RWPE2 (cell line): ENCODE data around the gene DACH2.

ENCODE experiments used
- ATAC-seq: fragments of 200-7000 bp; cut with Tn5 transposase; 3 replicates; pipeline ENCODE4 v1.9.1; 2021; ENCODE audit warnings: low read depth
- DNase-seq: peaks from one replicate; pipeline ENCODE4 v3.0.0-alpha.2; 2020; ENCODE audit warnings: low spot score
- H3K27ac ChIP-seq: fragments of 450-650 bp; 2 replicates; pipeline ENCODE4 v1.5.1; 2017; ENCODE audit warnings: mild to moderate bottlenecking; ENCODE audit not compliant: poor library complexity, severe bottlenecking
- H3K27me3 ChIP-seq: fragments of 250-450 bp; sonication (Bioruptor Pico); 2 replicates; pipeline ENCODE4 v1.5.1; 2021; ENCODE audit warnings: mild to moderate bottlenecking, moderate library complexity; ENCODE audit not compliant: insufficient read depth, poor library complexity, severe bottlenecking
- H3K36me3 ChIP-seq: fragments of 250-450 bp; sonication (Bioruptor Pico); 2 replicates; pipeline ENCODE4 v1.5.1; 2020; ENCODE audit warnings: low read depth, mild to moderate bottlenecking, moderate library complexity
- H3K4me1 ChIP-seq: fragments of 250-450 bp; sonication (Bioruptor Pico); 2 replicates; pipeline ENCODE4 v1.5.1; 2021; ENCODE audit warnings: mild to moderate bottlenecking, moderate library complexity; ENCODE audit not compliant: insufficient read depth, poor library complexity, severe bottlenecking
- H3K4me3 ChIP-seq: fragments of 250-450 bp; sonication (Bioruptor Pico); 2 replicates; pipeline ENCODE4 v1.5.1; 2021; ENCODE audit warnings: mild to moderate bottlenecking, moderate library complexity; ENCODE audit not compliant: severe bottlenecking
- H3K9me3 ChIP-seq: fragments of 250-450 bp; sonication (Bioruptor Pico); 2 replicates; pipeline ENCODE4 v1.5.1; 2021; ENCODE audit warnings: mild to moderate bottlenecking, moderate library complexity; ENCODE audit not compliant: severe bottlenecking
- TF ChIP-seq, protein P1 (sequence below): fragments of 450-650 bp; IDR thresholded peaks from one replicate; pipeline ENCODE4 v1.5.1; 2017; ENCODE audit warnings: mild to moderate bottlenecking, moderate library complexity; ENCODE audit not compliant: poor library complexity, severe bottlenecking

DACH2 gene

DNA sequence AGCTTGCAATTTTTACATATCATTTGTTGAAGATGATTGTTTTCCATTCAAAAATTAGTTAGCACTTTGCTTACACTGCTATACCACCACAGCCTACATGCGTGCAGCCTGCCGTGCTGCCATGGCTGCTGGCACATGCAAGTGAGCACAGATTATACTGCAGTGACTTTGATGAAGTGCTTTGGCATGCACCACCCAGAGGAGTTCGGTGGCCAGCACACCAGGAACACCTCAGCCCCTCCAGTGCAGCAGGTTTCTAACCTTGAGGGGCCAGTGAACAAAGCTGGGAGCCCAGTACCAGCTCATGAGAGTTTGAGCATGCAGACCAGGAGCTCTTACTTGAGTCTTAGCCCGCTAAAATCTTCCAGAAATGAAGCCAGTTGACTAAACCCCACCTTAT lies 431.5 kb downstream of the DACH2 start:
- ATAC-seq, result no peak
- TF ChIP-seq, protein P1, sequence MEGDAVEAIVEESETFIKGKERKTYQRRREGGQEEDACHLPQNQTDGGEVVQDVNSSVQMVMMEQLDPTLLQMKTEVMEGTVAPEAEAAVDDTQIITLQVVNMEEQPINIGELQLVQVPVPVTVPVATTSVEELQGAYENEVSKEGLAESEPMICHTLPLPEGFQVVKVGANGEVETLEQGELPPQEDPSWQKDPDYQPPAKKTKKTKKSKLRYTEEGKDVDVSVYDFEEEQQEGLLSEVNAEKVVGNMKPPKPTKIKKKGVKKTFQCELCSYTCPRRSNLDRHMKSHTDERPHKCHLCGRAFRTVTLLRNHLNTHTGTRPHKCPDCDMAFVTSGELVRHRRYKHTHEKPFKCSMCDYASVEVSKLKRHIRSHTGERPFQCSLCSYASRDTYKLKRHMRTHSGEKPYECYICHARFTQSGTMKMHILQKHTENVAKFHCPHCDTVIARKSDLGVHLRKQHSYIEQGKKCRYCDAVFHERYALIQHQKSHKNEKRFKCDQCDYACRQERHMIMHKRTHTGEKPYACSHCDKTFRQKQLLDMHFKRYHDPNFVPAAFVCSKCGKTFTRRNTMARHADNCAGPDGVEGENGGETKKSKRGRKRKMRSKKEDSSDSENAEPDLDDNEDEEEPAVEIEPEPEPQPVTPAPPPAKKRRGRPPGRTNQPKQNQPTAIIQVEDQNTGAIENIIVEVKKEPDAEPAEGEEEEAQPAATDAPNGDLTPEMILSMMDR, result no peak

DNA sequence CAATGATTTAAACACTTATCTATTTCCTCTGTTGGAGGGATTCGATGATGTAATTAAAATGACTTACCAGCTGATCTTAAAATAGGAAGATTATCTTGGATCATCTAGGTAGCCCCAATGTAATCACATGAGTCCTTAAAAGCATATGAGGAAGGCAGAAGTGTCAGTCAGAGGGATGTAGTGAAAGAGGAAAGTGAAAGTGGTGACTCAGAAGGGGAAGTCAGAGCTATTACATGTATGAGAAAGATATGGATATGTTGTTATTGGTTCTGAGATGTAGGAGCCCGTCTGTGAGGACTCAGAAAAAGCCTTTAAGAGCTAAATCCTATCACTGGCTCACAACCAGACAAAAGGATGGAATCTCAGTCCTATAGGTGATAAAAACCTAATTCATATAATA lies 456.4 kb downstream of the DACH2 start:
- Histone ChIP-seq H3K4me3 (no peak overlapping the region), H3K36me3 (no peaks in the 10 kb centered on the region), H3K4me1 (no peaks in the 10 kb centered on the region), H3K27ac (no peak overlapping the region), H3K9me3 (no peaks in the 10 kb centered on the region), H3K27me3 (no peaks in the 10 kb centered on the region)
- TF ChIP-seq, protein P1, result no peak
- ATAC-seq (no peak), DNase-seq (no peak)

More for the DNA sequence above, 431.5 kb downstream of the DACH2 start:
- Histone ChIP-seq H3K36me3 (no peaks in the 10 kb centered on the region), H3K27ac (no peak overlapping the region), H3K4me3 (no peak overlapping the region), H3K9me3 (no peaks in the 10 kb centered on the region), H3K27me3 (no peaks in the 10 kb centered on the region), H3K4me1 (no peaks in the 10 kb centered on the region)
- no peak for DNase-seq

GRCh38 chrX:86696951-86697350 lies 548.7 kb downstream of the DACH2 start:
- Histone ChIP-seq H3K4me3 (no peak overlapping the region), H3K27ac (no peak overlapping the region), H3K27me3 (no peaks in the 10 kb centered on the region), H3K9me3 (no peaks in the 10 kb centered on the region), H3K4me1 (no peaks in the 10 kb centered on the region), H3K36me3 (no peaks in the 10 kb centered on the region)
- TF ChIP-seq, protein P1, result no peak
- ATAC-seq, result no peak
- DNase-seq, result no peak

DNA sequence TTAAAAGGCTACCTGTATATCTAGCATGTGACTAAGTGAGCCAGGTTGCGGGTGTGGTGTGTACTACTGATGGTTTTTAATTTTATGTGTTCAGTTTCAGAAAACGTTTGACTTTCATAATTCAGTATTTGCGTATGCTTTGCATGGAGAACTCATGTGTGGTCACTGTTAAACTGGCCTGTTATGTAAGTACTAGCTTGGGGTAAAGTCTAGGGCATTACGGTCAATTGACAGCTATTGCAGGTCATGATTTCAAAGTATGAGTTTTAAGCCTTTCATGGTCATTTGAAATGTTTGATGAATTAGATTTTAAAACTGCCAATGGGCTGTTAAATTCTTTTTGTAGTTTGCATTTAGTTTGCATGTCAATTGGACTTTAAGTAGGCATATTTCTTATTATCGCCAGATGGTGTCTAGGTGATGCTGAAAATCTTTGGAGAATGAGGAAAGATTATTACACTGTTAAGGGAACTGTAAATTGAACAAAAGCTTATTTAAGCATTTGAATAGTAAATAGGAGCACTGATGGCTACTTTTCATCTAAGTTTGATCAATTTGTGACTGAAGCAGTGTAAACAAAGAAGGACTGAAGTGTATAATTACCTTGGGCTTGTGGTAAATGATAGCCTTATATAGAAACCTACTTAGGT lies 563.4 kb downstream of the DACH2 start:
- no peaks in the 10 kb centered on the region for H3K27me3 ChIP-seq
- no peaks in the 10 kb centered on the region for H3K36me3 ChIP-seq
- no peak overlapping the region for H3K27ac ChIP-seq
- DNase-seq (no peak), ATAC-seq (no peak)
- no peaks in the 10 kb centered on the region for H3K4me1 ChIP-seq
- no peaks in the 10 kb centered on the region for H3K9me3 ChIP-seq
- TF ChIP-seq, protein P1, result no peak
- H3K4me3 ChIP-seq, result no peak overlapping the region

- Histone ChIP-seq H3K27ac (no peak overlapping the region), H3K36me3 (no peaks in the 10 kb centered on the region)
Measured at GRCh38 chrX:86714441-86714840, 566.2 kb downstream of the DACH2 start.

More at GRCh38 chrX:86714441-86714840, 566.2 kb downstream of the DACH2 start:
- Histone ChIP-seq H3K27me3 (no peaks in the 10 kb centered on the region), H3K4me3 (no peak overlapping the region), H3K4me1 (no peaks in the 10 kb centered on the region), H3K9me3 (no peaks in the 10 kb centered on the region)
- ATAC-seq (no peak), DNase-seq (no peak)
- TF ChIP-seq, protein P1, result no peak
